HCT116 (cell line): Measurements from ENCODE around the gene TLCD1. TPM values are rescaled to one million over a fixed set of nuclear protein-coding genes. Genes with fewer than 3 reads are reported as not detected.

Experiments used
- ATAC-seq: fragments of 200-7000 bp; cut with Tn5 transposase; 2 replicates; pipeline ENCODE4 v1.9.1; 2020; ENCODE audit warnings: mild to moderate bottlenecking, moderate library complexity
- BruUV-seq: library from RNA; stranded (reverse); fragments of 400-500 nt; replicated peaks from 2 replicates; lab custom pipeline; 2021; lab: Mats Ljungman, UMichigan
- CTCF ChIA-PET: fragments of 300-600 bp; sonication (Branson Sonifier 250); formaldehyde crosslinking; loops from one replicate; lab custom pipeline; 2021; ENCODE audit warnings: antibody characterized with exemption; lab: Charles Lee
- POLR2A ChIA-PET: fragments of 300-600, 350-600 bp; sonication (Branson Sonifier 250); formaldehyde crosslinking; loops from one replicate; lab custom pipeline; 2021; ENCODE audit warnings: antibody characterized with exemption; lab: Charles Lee
- RAD21 ChIA-PET, 2 experiments: fragments of 300-600 bp; sonication (Branson Sonifier 250); formaldehyde crosslinking; loops; one replicate each; lab custom pipeline; 2023; ENCODE audit warnings: low total read pairs in 2 of 2; ENCODE audit not compliant: uncharacterized antibody in 2 of 2, unreplicated experiment in 2 of 2, low non-redundant PET in 1 of 2; lab: Charles Lee
- DNase-seq: peaks from one replicate; pipeline ENCODE4 v3.0.0-alpha.2; 2010; ENCODE audit warnings: low read depth, low spot score
- H2AFZ ChIP-seq: fragments of 200-600 bp; shearing (Covaris generic), sonication (generic); 2 replicates; pipeline ENCODE4 v1.6.1; 2017; ENCODE audit warnings: low read depth, mixed run types, mixed read lengths, antibody characterized with exemption, low read length; ENCODE audit not compliant: poor library complexity, severe bottlenecking
- H3K27ac ChIP-seq: 2 replicates; pipeline ENCODE4 v1.5.1; 2012; ENCODE audit warnings: low read depth, low read length
- H3K27me3 ChIP-seq: fragments of 200-600 bp; sonication (generic); 2 replicates; pipeline ENCODE4 v1.6.1; 2016; ENCODE audit warnings: mixed run types, low read length, mixed read lengths; ENCODE audit not compliant: insufficient read depth
- H3K36me3 ChIP-seq, 2 experiments: fragments of 200-500 bp in 1 of 2; fragments of 200-600 bp in 1 of 2; sonication (Bioruptor generic) in 1 of 2; sonication (generic) in 1 of 2; 2 replicates each; pipeline versions ENCODE4 v1.5.1 to v1.6.1; 2014 to 2016; ENCODE audit warnings: low read length in 2 of 2, inconsistent platforms in 1 of 2, mixed read lengths in 1 of 2, mixed run types in 1 of 2; ENCODE audit not compliant: insufficient read depth in 2 of 2, control insufficient read depth in 1 of 2
- H3K4me1 ChIP-seq, 2 experiments: fragments of 200-600 bp in 1 of 2; sonication (generic) in 1 of 2; 2 replicates each; pipeline versions ENCODE4 v1.5.1 to v1.6.1; 2012 to 2017; ENCODE audit warnings: low read length in 2 of 2, inconsistent platforms in 1 of 2, mild to moderate bottlenecking in 1 of 2, mixed read lengths in 1 of 2, mixed run types in 1 of 2, moderate library complexity in 1 of 2; ENCODE audit not compliant: insufficient read depth in 2 of 2, control insufficient read depth in 1 of 2
- H3K4me2 ChIP-seq: fragments of 200-600 bp; sonication (generic); 2 replicates; pipeline ENCODE4 v1.6.1; 2017; ENCODE audit warnings: mixed run types, low read length, mixed read lengths
- H3K4me3 ChIP-seq, 2 experiments: fragments of 200-600 bp in 1 of 2; sonication (generic) in 1 of 2; replicated peaks in 1 of 2; 2 replicates each; pipeline ENCODE4 v1.5.1; 2011 to 2016; ENCODE audit warnings: low read length in 2 of 2, control low read depth in 1 of 2, low read depth in 1 of 2, mild to moderate bottlenecking in 1 of 2, mixed read lengths in 1 of 2, mixed run types in 1 of 2
- H3K79me2 ChIP-seq: fragments of 200-600 bp; sonication (generic); 2 replicates; pipeline ENCODE4 v1.6.1; 2017; ENCODE audit warnings: mild to moderate bottlenecking, mixed run types, low read length, moderate library complexity, mixed read lengths; ENCODE audit not compliant: insufficient read depth
- H3K9ac ChIP-seq: fragments of 200-600 bp; sonication (generic); 2 replicates; pipeline ENCODE4 v1.6.1; 2016; ENCODE audit warnings: low read length, mixed read lengths
- H3K9me2 ChIP-seq: fragments of 200-600 bp; sonication (generic), shearing (Covaris generic); 2 replicates; pipeline ENCODE4 v1.6.1; 2017; ENCODE audit warnings: mixed run types, mild to moderate bottlenecking, moderate library complexity; ENCODE audit not compliant: insufficient read depth
- H3K9me3 ChIP-seq, 2 experiments: fragments of 200-500 bp in 1 of 2; fragments of 200-600 bp in 1 of 2; sonication (Bioruptor generic) in 1 of 2; sonication (generic) in 1 of 2; 2 replicates each; pipeline ENCODE4 v1.6.1; 2014 to 2017; ENCODE audit warnings: low read length in 2 of 2, mixed read lengths in 2 of 2, inconsistent platforms in 1 of 2, low read depth in 1 of 2, mild to moderate bottlenecking in 1 of 2, mixed run types in 1 of 2, moderate library complexity in 1 of 2; ENCODE audit not compliant: control insufficient read depth in 1 of 2, insufficient read depth in 1 of 2
- H4K20me1 ChIP-seq: fragments of 200-600 bp; sonication (generic), shearing (Covaris generic); 2 replicates; pipeline ENCODE4 v1.6.1; 2017; ENCODE audit warnings: mixed run types, mild to moderate bottlenecking, moderate library complexity; ENCODE audit not compliant: insufficient read depth
- CEBPB ChIP-seq: IDR thresholded peaks from 2 replicates; pipeline ENCODE4 v1.6.1; 2012; ENCODE audit warnings: low read depth
- EGR1 ChIP-seq: IDR thresholded peaks from 2 replicates; pipeline ENCODE4 v1.6.1; 2012; ENCODE audit warnings: low read depth
- ELF1 ChIP-seq: IDR thresholded peaks from 2 replicates; pipeline ENCODE4 v1.6.1; 2012; ENCODE audit warnings: low read depth, borderline replicate concordance
- EZH2 ChIP-seq: fragments of 200-600 bp; sonication (generic); IDR thresholded peaks from 2 replicates; pipeline ENCODE4 v1.6.1; 2017; ENCODE audit warnings: antibody characterized with exemption, mixed run types
- EZH2phosphoT487 ChIP-seq: fragments of 200-600 bp; IDR thresholded peaks from 2 replicates; pipeline ENCODE4 v1.6.1; 2018; ENCODE audit warnings: antibody characterized with exemption, borderline replicate concordance
- FOSL1 ChIP-seq: IDR thresholded peaks from 2 replicates; pipeline ENCODE4 v1.6.1; 2012; ENCODE audit warnings: low read depth
- JUND ChIP-seq: IDR thresholded peaks from 2 replicates; pipeline ENCODE4 v1.6.1; 2012
- POLR2A ChIP-seq: IDR thresholded peaks from 2 replicates; pipeline ENCODE4 v1.7.0; 2011; ENCODE audit warnings: borderline replicate concordance; ENCODE audit not compliant: insufficient read depth, insufficient read length; ENCODE audit errors: extremely low read depth
- POLR2AphosphoS5 ChIP-seq: IDR thresholded peaks from 2 replicates; pipeline ENCODE4 v1.6.1; 2011; ENCODE audit warnings: mild to moderate bottlenecking, low read depth, low read length, moderate library complexity
- RAD21 ChIP-seq: IDR thresholded peaks from 2 replicates; pipeline ENCODE4 v1.6.1; 2012; ENCODE audit warnings: low read depth, mild to moderate bottlenecking
- SIN3A ChIP-seq: IDR thresholded peaks from 2 replicates; pipeline ENCODE4 v1.6.1; 2012; ENCODE audit warnings: low read depth
- SRF ChIP-seq: IDR thresholded peaks from 2 replicates; pipeline ENCODE4 v1.6.1; 2012; ENCODE audit warnings: low read depth
- TCF7L2 ChIP-seq: IDR thresholded peaks from 2 replicates; pipeline ENCODE4 v1.7.0; 2011; ENCODE audit warnings: borderline replicate concordance, inconsistent platforms; ENCODE audit not compliant: insufficient read depth, insufficient read length; ENCODE audit errors: extremely low read depth
- YY1 ChIP-seq: IDR thresholded peaks from 2 replicates; pipeline ENCODE4 v1.6.1; 2011; ENCODE audit warnings: low read length, low read depth, moderate library complexity, mild to moderate bottlenecking; ENCODE audit not compliant: insufficient replicate concordance; ENCODE audit errors: extremely low read depth
- ZFX ChIP-seq: fragments of 450-650 bp; IDR thresholded peaks from 2 replicates; pipeline ENCODE4 v1.6.1; 2017
- ZNF274 ChIP-seq: fragments of 200-500 bp; sonication (Bioruptor generic); IDR thresholded peaks from 2 replicates; pipeline ENCODE4 v1.6.1; 2014; ENCODE audit warnings: mild to moderate bottlenecking, low read depth, low read length, inconsistent platforms
- intact Hi-C: fragments of 100-400 bp; cut with micrococcal nuclease; formaldehyde crosslinking; loops from 2 replicates; pipeline ENCODE4 v1.10.0; 2022
- total RNA-seq: library from RNA; stranded (reverse); gene quantifications from one replicate; pipeline ENCODE4 v1.2.1, GENCODE V29; 2021; ENCODE audit not compliant: unreplicated experiment
- TF ChIP-seq, protein P1 (sequence below): IDR thresholded peaks from 2 replicates; pipeline ENCODE4 v1.6.1; 2012
- TF ChIP-seq, protein P2 (sequence below): IDR thresholded peaks from 2 replicates; pipeline ENCODE4 v1.6.1; 2011; ENCODE audit warnings: mild to moderate bottlenecking, low read length, moderate library complexity; ENCODE audit not compliant: insufficient replicate concordance; ENCODE audit errors: extremely low read depth

TLCD1 gene
- total RNA-seq, 1 experiment from 2014 or later, result 28.3 TPM

DNA sequence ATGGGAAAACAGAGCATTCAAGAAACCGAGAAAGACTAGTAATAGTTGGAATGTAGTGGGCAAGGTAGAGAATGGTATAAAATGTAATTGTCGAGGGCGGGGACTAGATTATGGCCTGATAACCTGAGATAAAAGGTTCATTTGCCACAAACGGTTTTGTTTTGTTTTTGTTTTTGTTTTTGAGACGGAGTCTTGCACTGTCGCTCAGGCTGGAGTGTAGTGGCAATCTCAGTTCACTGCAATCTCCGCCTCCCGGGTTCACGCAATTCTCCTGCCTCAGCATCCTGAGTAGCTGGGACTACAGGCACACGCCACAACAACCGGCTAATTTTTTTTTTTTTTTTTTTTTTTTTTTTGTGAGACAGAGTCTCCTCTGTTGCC lies 3.9 kb upstream of the TLCD1 start:
- Histone ChIP-seq H3K27me3 (no peaks in the 10 kb centered on the region), H3K79me2 (no peaks in the 10 kb centered on the region; the same call in 1 of the 2 replicates), H3K36me3 (no peaks in the 10 kb centered on the region), H3K4me1 (peaks cover 22 to 49% of the 10 kb centered on the region in 2 experiments), H4K20me1 (0 out of 2 replicates have a peak, but pooled peaks cover 4% of the 10 kb centered on the region), H3K9me2 (no peaks in the 10 kb centered on the region), H3K9ac (no peak overlapping the region), H2AFZ (no peak overlapping the region), H3K4me2 (0 out of 2 replicates have a peak overlapping the region, but pooled peaks have one; percentile 99), H3K9me3 (no peaks in the 10 kb centered on the region), H3K4me3 (no peak overlapping the region), H3K27ac (peak overlapping the region; percentile 89)
- intact Hi-C loops, result loop anchor here (5.0 kb wide), 1 partner anchor 382 kb away; no protein-coding TSS in a partner anchor
- POLR2A ChIA-PET, result interaction anchor here (2.5 to 5.4 kb wide), 2 partner anchors 10 to 18 kb away, joined by 34 to 149 read pairs; partner anchors contain the start of genes RPL23A and TRAF4
- no TSS peak for BruUV-seq
- TF ChIP-seq CEBPB (no peak), POLR2AphosphoS5 (no peak), SIN3A (no peak), TCF7L2 (no peak), YY1 (no peak), EGR1 (no peak), ELF1 (no peak), JUND (no peak), ZNF274 (no peak), EZH2phosphoT487 (no peak), SRF (no peak), POLR2A (no peak), EZH2 (no peak), RAD21 (no peak), ZFX (no peak), FOSL1 (no peak)
- TF ChIP-seq, protein P1, sequence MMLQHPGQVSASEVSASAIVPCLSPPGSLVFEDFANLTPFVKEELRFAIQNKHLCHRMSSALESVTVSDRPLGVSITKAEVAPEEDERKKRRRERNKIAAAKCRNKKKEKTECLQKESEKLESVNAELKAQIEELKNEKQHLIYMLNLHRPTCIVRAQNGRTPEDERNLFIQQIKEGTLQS, result no peak
- TF ChIP-seq, protein P2, sequence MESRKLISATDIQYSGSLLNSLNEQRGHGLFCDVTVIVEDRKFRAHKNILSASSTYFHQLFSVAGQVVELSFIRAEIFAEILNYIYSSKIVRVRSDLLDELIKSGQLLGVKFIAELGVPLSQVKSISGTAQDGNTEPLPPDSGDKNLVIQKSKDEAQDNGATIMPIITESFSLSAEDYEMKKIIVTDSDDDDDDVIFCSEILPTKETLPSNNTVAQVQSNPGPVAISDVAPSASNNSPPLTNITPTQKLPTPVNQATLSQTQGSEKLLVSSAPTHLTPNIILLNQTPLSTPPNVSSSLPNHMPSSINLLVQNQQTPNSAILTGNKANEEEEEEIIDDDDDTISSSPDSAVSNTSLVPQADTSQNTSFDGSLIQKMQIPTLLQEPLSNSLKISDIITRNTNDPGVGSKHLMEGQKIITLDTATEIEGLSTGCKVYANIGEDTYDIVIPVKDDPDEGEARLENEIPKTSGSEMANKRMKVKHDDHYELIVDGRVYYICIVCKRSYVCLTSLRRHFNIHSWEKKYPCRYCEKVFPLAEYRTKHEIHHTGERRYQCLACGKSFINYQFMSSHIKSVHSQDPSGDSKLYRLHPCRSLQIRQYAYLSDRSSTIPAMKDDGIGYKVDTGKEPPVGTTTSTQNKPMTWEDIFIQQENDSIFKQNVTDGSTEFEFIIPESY, result no peak
- DNase-seq (no peak), ATAC-seq (no peak)
- RAD21 ChIA-PET, result no interaction called here
- CTCF ChIA-PET, result interaction anchor here (0.7 to 5.2 kb wide), 3 partner anchors 18 to 895 kb away, joined by 3 to 207 read pairs (median 40); partner anchors contain the start of gene TRAF4
